Measurements from ENCODE around the gene CACNG6. TPM values are rescaled to one million over a fixed set of nuclear protein-coding genes. Genes with fewer than 3 reads are reported as not detected.

The CACNG6 gene
- total RNA-seq, 1 donor from 2014 or later = 0.27 TPM

- Mint-ChIP-seq H3K4me1 (ENCODE audit: unreplicated experiment) (no peaks in the 10 kb centered on the region), H3K27ac (no peak overlapping the region), H3K9me3 (no peaks in the 10 kb centered on the region), H3K4me3 (no peak overlapping the region), H3K36me3 (no peaks in the 10 kb centered on the region), H3K27me3 (peaks cover 17% of the 10 kb centered on the region)
- no peak for TF ChIP-seq CTCF (conservative IDR thresholded peaks at IDR 0.05)
- no peak for DNase-seq (ENCODE audit: extremely low spot score, unreplicated experiment)
Measured at GRCh38 chr19:54017261-54017660, 25.8 kb downstream of the CACNG6 start.

GRCh38 chr19:54021363-54021762 lies 29.9 kb downstream of the CACNG6 start:
- H3K27me3 Mint-ChIP-seq = peaks cover 9% of the 10 kb centered on the region
- TF ChIP-seq CTCF (conservative IDR thresholded peaks at IDR 0.05) = no peak
- H3K36me3 Mint-ChIP-seq = no peaks in the 10 kb centered on the region
- H3K4me3 Mint-ChIP-seq = no peak overlapping the region
- no peak for DNase-seq (ENCODE audit: extremely low spot score, unreplicated experiment)
- H3K9me3 Mint-ChIP-seq = no peaks in the 10 kb centered on the region
- H3K4me1 Mint-ChIP-seq (ENCODE audit: unreplicated experiment) = no peaks in the 10 kb centered on the region
- no peak overlapping the region for H3K27ac Mint-ChIP-seq

- Mint-ChIP-seq H3K9me3 (no peaks in the 10 kb centered on the region), H3K27ac (no peak overlapping the region), H3K4me3 (no peak overlapping the region), H3K36me3 (no peaks in the 10 kb centered on the region), H3K4me1 (ENCODE audit: unreplicated experiment) (no peaks in the 10 kb centered on the region), H3K27me3 (peaks cover 9% of the 10 kb centered on the region)
- no peak for DNase-seq (ENCODE audit: extremely low spot score, unreplicated experiment)
- no peak for TF ChIP-seq CTCF (conservative IDR thresholded peaks at IDR 0.05)
Measured at GRCh38 chr19:54021932-54022331, 30.5 kb downstream of the CACNG6 start.

GRCh38 chr19:54023191-54023590 lies 31.8 kb downstream of the CACNG6 start:
- no peak for TF ChIP-seq CTCF (conservative IDR thresholded peaks at IDR 0.05)
- no peak for DNase-seq (ENCODE audit: extremely low spot score, unreplicated experiment)
- H3K4me1 Mint-ChIP-seq (ENCODE audit: unreplicated experiment) = no peaks in the 10 kb centered on the region
- no peak overlapping the region for H3K4me3 Mint-ChIP-seq
- H3K27me3 Mint-ChIP-seq = peaks cover 9% of the 10 kb centered on the region
- no peaks in the 10 kb centered on the region for H3K36me3 Mint-ChIP-seq
- no peak overlapping the region for H3K27ac Mint-ChIP-seq
- no peaks in the 10 kb centered on the region for H3K9me3 Mint-ChIP-seq

GRCh38 chr19:54024660-54025059 lies 33.2 kb downstream of the CACNG6 start:
- Mint-ChIP-seq H3K27me3 (peaks cover 15% of the 10 kb centered on the region), H3K27ac (no peak overlapping the region), H3K36me3 (no peaks in the 10 kb centered on the region), H3K9me3 (no peaks in the 10 kb centered on the region), H3K4me3 (no peak overlapping the region), H3K4me1 (ENCODE audit: unreplicated experiment) (no peaks in the 10 kb centered on the region)
- DNase-seq (ENCODE audit: extremely low spot score, unreplicated experiment) = no peak
- TF ChIP-seq CTCF (conservative IDR thresholded peaks at IDR 0.05) = no peak

- TF ChIP-seq CTCF (conservative IDR thresholded peaks at IDR 0.05) = no peak
- Mint-ChIP-seq H3K9me3 (no peaks in the 10 kb centered on the region), H3K27me3 (peaks cover 23% of the 10 kb centered on the region), H3K36me3 (no peaks in the 10 kb centered on the region), H3K4me3 (no peak overlapping the region), H3K4me1 (ENCODE audit: unreplicated experiment) (no peaks in the 10 kb centered on the region), H3K27ac (no peak overlapping the region)
- DNase-seq (ENCODE audit: extremely low spot score, unreplicated experiment) = no peak
Measured at GRCh38 chr19:54026656-54027055, 35.2 kb downstream of the CACNG6 start.
